NCI-H1092 treated with DMSO at 0.1 percent for 48 hours (cell line): Measurements from ENCODE around the gene GRAP2.

Source experiments
- DNase-seq: peaks from one replicate; lab custom pipeline; 2025; lab: John Stamatoyannopoulos, UW

GRAP2 gene

GRCh38 chr22:40014667-40015248 is 113.9 kb downstream of the GRAP2 start:
- DNase-seq: no peak

- DNase-seq: no peak
These were observed 114.6 kb downstream of the GRAP2 start for GRCh38 chr22:40015358-40015976.

- no peak for DNase-seq
These were observed 117.2 kb downstream of the GRAP2 start for GRCh38 chr22:40018051-40018450.

GRCh38 chr22:40019100-40019499 is 118.2 kb downstream of the GRAP2 start:
- DNase-seq: no peak

- DNase-seq: peak; percentile 77
These were observed 120.1 kb downstream of the GRAP2 start for GRCh38 chr22:40020956-40021355.

- peak; percentile 93 for DNase-seq
These were observed 120.6 kb downstream of the GRAP2 start for GRCh38 chr22:40021401-40022000.

- no peak for DNase-seq
These were observed 121.8 kb downstream of the GRAP2 start for GRCh38 chr22:40022536-40023240.
